ENCODE results near the gene PQBP1. TPM values are rescaled to one million over a fixed set of nuclear protein-coding genes. Genes with fewer than 3 reads are reported as not detected.
A peak's percentile ranks its signal among the peaks of the same experiment; 100 is the strongest.

Gene PQBP1
- total RNA-seq, 6 experiments from 2014 or later = 29.8 to 47.1 (median 35.7) TPM

DNA sequence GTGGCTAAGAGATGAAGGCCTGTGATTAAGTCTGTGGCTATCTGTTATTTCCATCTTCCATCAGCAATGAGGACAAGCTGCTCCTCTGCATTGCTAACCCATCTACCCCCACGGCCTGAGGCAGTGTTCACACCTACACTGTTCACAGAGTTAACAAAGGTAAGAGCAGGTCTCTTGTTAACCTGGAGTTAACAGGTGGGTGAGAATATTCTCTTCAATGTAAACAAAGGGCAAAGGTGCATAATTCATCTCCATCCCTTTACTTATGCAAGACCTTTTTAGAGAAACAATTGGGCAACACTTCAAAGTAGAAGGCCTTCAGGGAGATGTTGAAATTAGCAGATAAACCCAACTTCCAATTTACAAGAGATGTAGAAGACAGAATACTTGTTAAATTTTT lies 10.9 kb downstream of the PQBP1 start:
- Histone ChIP-seq H3K4me3 (no peak overlapping the region), H3K4me1 (peaks cover 0 to 5% (median 0%) of the 10 kb centered on the region in 4 donors), H3K27ac (no peak overlapping the region), H3K9me3 (no peaks in the 10 kb centered on the region), H3K27me3 (no peaks in the 10 kb centered on the region), H3K36me3 (no peaks in the 10 kb centered on the region)
- DNase-seq (no peak), ATAC-seq (no peak)
- 17% methylated on average over 1 of the region's 1 CpG for WGBS (ENCODE audit: insufficient coverage, low coverage, low lambda C conversion rate, missing lambda C conversion rate)
- intact Hi-C loops (cut with DNase I) = loop anchor here in 1 of 2 donors (10.0 kb wide), 1 partner anchor 46 kb away; the partner anchor contains the start of gene OTUD5
- TF ChIP-seq POLR2A (IDR thresholded peaks at IDR 0.05) = no peak
- TF ChIP-seq, protein P1, sequence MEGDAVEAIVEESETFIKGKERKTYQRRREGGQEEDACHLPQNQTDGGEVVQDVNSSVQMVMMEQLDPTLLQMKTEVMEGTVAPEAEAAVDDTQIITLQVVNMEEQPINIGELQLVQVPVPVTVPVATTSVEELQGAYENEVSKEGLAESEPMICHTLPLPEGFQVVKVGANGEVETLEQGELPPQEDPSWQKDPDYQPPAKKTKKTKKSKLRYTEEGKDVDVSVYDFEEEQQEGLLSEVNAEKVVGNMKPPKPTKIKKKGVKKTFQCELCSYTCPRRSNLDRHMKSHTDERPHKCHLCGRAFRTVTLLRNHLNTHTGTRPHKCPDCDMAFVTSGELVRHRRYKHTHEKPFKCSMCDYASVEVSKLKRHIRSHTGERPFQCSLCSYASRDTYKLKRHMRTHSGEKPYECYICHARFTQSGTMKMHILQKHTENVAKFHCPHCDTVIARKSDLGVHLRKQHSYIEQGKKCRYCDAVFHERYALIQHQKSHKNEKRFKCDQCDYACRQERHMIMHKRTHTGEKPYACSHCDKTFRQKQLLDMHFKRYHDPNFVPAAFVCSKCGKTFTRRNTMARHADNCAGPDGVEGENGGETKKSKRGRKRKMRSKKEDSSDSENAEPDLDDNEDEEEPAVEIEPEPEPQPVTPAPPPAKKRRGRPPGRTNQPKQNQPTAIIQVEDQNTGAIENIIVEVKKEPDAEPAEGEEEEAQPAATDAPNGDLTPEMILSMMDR (IDR thresholded peaks at IDR 0.05) = no peak

GRCh38 chrX:48909703-48910294 lies 12.1 kb downstream of the PQBP1 start:
- DNase-seq (no peak), ATAC-seq (no peak)
- Histone ChIP-seq H3K4me1 (peaks cover 0 to 5% (median 0%) of the 10 kb centered on the region in 4 donors), H3K36me3 (peaks cover 0 to 3% (median 0%) of the 10 kb centered on the region in 4 donors), H3K27me3 (no peaks in the 10 kb centered on the region), H3K9me3 (no peaks in the 10 kb centered on the region), H3K4me3 (no peak overlapping the region), H3K27ac (no peak overlapping the region)
- intact Hi-C loops (cut with DNase I) = loop anchor here in 1 of 2 donors (10.0 kb wide), 1 partner anchor 45 kb away; the partner anchor contains the start of gene OTUD5
- TF ChIP-seq POLR2A (IDR thresholded peaks at IDR 0.05) = no peak
- 95% methylated on average over 5 of the region's 17 CpGs for WGBS (ENCODE audit: insufficient coverage, low coverage, low lambda C conversion rate, missing lambda C conversion rate)

- WGBS (ENCODE audit: insufficient coverage, low coverage, low lambda C conversion rate, missing lambda C conversion rate) = 14% methylated on average over 11 of the region's 12 CpGs
Observed at GRCh38 chrX:48910926-48911411, 13.2 kb downstream of the PQBP1 start.

GRCh38 chrX:48911412-48912182 lies 13.9 kb downstream of the PQBP1 start, which contains the start of gene SLC35A2:
Gene SLC35A2 (minus strand): TSS chrX:48911646. CDS start chrX:48911636, 10 bp downstream.
- Histone ChIP-seq H3K9me3 (no peaks in the 10 kb centered on the region), H3K4me1 (peaks cover 0 to 5% (median 0%) of the 10 kb centered on the region in 4 donors), H3K36me3 (peaks cover 0 to 3% (median 0%) of the 10 kb centered on the region in 4 donors), H3K27me3 (no peaks in the 10 kb centered on the region), H3K4me3 (peak within 1 kb of the TSS; percentile 59 to 72 (median 72)), H3K27ac (peak within 1 kb of the TSS; percentile 50 to 72 (median 66))
- WGBS (ENCODE audit: insufficient coverage, low coverage, low lambda C conversion rate, missing lambda C conversion rate) = 22% methylated on average over 31 of the region's 60 CpGs
- ATAC-seq = peak; percentile 82 to 87 (median 86)
- intact Hi-C loops (cut with DNase I) = no loop called here
- TF ChIP-seq, protein P1 (IDR thresholded peaks at IDR 0.05) = no peak
- peak; percentile 59 for TF ChIP-seq POLR2A (IDR thresholded peaks at IDR 0.05)
- DNase-seq = peak; percentile 84 to 89 (median 86)

More at GRCh38 chrX:48910926-48911411, 13.2 kb downstream of the PQBP1 start:
- Histone ChIP-seq H3K4me1 (peaks cover 0 to 5% (median 0%) of the 10 kb centered on the region in 4 donors), H3K9me3 (no peaks in the 10 kb centered on the region), H3K27me3 (no peaks in the 10 kb centered on the region), H3K36me3 (peaks cover 0 to 3% (median 0%) of the 10 kb centered on the region in 4 donors), H3K27ac (peak overlapping the region in 2 of 3 donors; percentile 66 to 72), H3K4me3 (peak overlapping the region; percentile 59 to 72 (median 72))
- no peak for ATAC-seq
- no peak for DNase-seq
- TF ChIP-seq, protein P1 (IDR thresholded peaks at IDR 0.05) = no peak
- TF ChIP-seq POLR2A (IDR thresholded peaks at IDR 0.05) = no peak
- intact Hi-C loops (cut with DNase I) = no loop called here

Data from right lobe of liver (tissue), 6 donors.